ENCODE measurements around the gene MYO18A. TPM values are rescaled to one million over a fixed set of nuclear protein-coding genes. Genes with fewer than 3 reads are reported as not detected.
A peak's percentile ranks its signal among the peaks of the same experiment; 100 is the strongest.

Gene MYO18A
- total RNA-seq, 1 experiment from 2014 or later = 63.3 TPM

DNA sequence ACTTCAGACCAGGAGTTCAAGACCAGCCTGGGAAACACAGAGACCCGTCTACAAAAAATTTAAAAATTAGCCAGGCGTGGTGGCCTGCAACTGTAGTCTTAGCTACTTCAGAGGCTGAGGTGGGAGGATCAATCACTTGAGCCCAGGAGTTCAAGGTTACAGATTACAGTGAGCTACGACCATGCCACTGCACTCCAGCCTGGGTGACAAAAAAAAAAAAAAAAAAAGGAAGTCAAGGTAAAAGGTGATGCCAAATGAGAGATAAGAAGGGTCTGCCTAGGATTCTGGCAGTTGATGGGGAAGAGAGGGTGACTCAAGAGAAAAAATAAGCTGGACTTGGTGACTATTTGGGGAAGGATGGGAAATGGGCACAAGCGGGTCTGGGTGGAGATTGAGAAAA, 32.5 kb downstream of the MYO18A start:
- no peak for DNase-seq (ENCODE audit: low read depth)

GRCh38 chr17:29147228-29147627, 33.0 kb downstream of the MYO18A start:
- DNase-seq (ENCODE audit: low read depth) = peak; percentile 48

- no peak for DNase-seq (ENCODE audit: low read depth)
Measured at GRCh38 chr17:29146369-29146972, 33.7 kb downstream of the MYO18A start.

GRCh38 chr17:29145289-29146073, 34.7 kb downstream of the MYO18A start:
- DNase-seq (ENCODE audit: low read depth) = peak; percentile 79

- DNase-seq (ENCODE audit: low read depth) = peak; percentile 62
Measured at GRCh38 chr17:29143894-29144293, 36.3 kb downstream of the MYO18A start.

DNA sequence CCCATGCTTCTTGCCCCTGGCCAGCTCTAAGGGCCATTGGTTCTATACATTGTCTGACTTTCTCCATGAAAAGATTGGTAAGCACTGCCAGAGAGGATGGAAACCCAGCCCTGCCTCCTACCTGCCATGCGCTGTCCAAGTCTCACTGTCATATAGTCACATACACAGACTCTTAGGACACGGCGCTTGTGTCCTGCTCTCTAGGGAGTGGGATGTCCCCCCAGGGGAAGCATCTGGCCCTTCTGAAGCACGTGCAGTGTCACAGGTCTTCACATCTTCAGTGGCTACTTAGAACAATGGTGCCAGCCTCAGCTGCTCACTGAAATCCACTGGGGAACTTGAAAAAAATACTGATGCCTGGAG, 38.7 kb downstream of the MYO18A start:
- no peak for DNase-seq (ENCODE audit: low read depth)

DNA sequence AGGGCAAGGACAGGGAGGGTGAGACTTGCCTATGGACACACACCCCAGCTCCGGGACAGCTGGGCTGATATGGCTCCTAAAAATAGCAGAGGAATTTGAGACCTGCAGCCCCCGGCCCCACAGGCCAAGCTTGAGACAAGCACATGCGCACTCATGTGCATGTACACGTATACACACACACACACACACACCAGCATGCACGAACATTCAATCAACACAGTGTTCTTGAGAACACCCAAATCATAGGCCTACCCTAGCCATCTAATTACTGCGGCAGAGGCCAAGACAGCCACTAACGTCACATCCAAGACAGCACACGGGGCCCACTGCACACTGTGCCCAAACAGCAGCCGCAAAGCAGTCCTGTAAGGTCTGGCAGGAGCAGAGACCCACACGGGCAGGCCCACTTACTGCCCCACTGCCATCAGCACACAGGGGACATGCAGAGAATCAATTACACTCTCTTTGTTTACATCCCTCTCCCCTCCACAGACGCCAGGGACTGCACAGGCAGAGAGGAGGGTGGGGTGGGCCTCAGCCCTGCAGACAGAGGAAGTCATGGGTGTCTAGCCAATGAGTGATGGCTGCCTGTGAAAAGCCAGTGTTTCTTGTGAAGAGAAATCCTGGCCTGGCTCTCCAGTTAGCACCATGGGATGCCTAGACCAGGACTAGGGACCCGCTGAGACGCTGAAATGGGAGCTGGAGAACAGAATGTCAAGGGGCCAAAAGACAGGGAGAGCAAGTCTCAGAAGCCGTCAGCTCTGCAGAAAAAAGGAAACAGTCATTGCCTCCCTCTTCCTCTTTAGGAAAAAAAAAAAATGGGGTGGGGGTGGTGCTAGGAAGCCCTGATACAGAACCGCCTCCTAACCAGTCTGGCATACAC, 39.3 kb downstream of the MYO18A start:
- no peak for DNase-seq (ENCODE audit: low read depth)

DNA sequence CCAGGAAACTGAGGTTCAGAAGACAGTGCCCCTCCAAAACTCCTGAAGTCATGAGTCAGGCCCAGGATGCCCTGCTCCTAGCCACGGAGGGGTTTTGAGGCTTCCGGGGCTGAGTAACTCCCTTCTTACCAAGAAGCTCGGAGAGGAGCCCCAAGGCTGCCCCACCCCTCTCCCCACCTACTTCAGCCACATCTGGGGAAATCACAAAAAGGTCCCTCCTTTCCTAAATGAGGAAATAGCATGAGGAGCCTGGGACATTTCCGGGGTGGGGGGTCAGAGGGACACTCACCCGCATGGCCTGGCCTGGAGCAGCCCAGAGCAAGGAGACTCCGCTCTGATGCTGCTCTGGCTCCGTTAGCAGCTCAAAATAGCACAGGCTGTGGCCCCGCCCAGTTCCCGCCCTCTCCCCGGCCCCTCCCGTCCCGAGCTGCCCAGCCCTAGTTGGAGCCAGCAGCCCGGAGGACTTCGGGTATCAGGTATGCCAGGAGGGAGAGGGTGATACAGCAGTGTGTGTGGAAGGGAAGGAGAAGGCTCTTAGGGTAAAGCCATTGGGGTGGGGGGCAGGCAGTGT, 40.1 kb downstream of the MYO18A start:
- peak; percentile 72 for DNase-seq (ENCODE audit: low read depth)

DNA sequence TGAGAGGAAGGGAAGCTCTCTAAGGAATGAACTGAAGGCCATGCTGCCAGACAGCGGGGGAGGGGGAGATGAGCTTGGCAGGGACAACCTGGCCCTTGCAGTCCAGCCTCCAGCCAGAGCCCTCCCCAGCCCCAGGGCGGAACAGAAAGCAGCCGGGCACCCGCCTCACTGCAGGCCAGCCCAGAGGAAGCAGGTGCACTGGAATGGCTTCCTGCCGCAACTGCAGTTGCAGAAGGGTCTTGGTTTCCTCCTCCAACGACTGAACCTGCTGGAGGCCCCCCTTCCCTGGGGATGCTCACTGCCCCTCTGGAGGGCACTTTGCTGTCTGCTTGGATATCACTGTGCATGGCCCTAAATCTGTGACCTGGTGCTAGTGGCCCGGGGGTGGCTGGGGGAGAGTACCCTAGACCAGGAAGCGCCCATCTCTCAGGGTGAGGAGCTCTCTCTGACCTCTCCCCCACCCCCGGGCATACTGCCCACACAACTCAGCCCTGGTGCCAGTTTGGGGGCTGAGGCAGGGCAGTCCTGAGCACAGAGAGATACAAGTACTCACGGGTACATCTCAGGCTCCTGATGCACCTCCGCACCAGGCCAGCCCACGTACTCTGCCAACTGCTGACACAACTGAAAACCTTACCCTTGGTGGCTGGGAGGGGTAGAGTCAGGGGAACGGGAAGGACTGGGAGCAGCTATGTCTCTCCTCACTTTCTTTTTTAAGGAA, 41.1 kb downstream of the MYO18A start:
- no peak for DNase-seq (ENCODE audit: low read depth)

- DNase-seq (ENCODE audit: low read depth) = peak; percentile 61
Measured at GRCh38 chr17:29138184-29138955, 41.8 kb downstream of the MYO18A start.

DNA sequence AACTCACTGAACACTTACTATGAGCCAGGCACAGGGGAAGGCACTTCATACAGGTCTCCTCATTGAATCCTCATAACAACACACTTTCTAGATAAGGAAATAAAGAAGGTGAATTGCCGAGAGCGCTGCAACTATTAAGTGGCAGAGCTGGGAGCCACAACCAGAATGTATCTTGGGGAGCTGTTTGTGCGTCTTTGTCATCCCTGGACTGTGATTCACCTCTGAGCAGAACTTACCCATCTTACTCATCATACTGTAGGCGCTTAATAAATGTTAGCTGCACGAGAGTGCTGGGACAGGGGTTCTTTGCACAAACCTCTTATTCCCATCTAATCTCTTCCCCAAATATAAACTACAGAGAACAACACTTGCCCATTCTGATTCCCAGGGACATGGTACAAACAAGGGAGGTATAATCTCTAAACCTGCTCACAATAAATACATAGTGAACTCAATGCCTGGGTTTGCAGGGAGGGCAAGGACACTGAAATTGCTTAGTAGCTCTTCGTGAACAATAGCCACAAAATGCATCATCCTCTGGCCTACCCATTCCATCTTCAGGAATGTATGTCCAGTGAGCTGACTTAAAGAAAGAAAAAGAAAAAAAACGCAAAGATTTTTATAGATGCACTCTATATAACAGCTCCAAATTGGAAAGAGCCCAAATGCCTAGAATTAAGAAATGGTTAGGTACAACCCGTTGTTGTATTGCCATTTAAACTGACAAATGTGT, 43.0 kb downstream of the MYO18A start:
- DNase-seq (ENCODE audit: low read depth) = peak; percentile 44

DNA sequence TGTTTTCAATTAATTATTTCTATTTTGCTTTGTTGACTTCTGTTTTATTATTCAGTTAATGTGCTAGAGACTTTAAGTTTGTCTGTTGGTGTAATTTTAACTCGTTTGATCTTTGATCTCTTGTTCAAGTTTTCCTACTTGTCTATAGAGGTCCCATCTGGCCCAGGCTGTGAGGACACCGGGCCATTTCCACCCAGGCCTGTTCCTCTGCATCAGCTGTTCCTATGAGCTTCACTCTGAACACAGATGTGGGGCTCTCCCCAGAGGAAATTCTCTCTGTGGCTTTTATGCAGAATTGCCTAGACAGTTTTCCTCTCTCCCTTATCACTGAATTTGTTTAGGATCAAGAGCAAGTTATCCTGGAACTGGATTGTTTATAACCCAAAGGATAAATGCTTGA, 44.7 kb downstream of the MYO18A start:
- DNase-seq (ENCODE audit: low read depth) = no peak

- DNase-seq (ENCODE audit: low read depth) = peak; percentile 85
Measured at GRCh38 chr17:29133121-29133713, 47.0 kb downstream of the MYO18A start.

DNA sequence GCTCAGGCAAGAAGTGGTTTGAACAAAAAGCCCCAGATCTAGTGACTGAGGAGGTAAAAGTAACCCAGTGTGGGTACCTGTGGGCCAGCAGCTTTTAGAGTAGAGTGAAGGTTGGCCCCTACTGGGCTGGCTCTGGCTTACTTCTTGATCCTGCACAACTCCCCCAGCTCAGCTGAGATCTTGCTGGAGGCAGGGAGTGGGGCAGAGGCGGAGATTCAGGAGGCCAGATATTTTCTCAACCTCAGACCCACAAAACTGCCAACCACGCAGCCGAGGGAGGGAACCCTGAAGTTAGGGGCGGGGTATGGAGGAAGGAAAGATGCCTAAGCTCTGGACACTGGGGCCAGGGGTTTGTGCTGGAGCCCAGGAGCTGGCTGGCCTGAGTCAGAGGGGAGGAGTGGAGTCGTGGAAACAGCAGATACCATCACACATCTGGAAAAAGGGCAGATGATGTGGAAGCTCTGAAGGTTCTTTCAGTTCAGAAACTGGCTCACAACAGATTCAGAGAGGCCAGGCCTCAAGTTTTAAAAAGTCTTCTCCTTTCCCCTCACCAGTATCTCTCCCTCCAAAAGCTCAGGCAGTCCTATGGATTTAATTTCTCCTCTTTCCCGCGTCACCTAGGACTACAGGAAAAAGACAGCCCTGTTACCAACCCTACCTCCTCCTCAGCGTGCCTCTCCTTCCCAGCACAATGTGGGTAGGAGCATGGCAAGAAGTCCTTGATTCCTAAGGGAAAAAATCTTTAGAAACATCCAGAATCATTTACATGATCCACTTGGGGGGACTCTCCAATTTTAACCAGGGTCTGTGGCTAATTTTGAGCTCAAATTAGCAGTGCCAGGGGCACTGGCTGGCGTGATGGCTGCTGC, 48.1 kb downstream of the MYO18A start:
- peak; percentile 90 for DNase-seq (ENCODE audit: low read depth)

GRCh38 chr17:29129731-29130130, 50.5 kb downstream of the MYO18A start:
- no peak for DNase-seq (ENCODE audit: low read depth)

- DNase-seq (ENCODE audit: low read depth) = no peak
Measured at GRCh38 chr17:29127840-29128239, 52.4 kb downstream of the MYO18A start.

- DNase-seq (ENCODE audit: low read depth) = no peak
Measured at GRCh38 chr17:29126268-29126930, 53.8 kb downstream of the MYO18A start.

- DNase-seq (ENCODE audit: low read depth) = no peak
Measured at GRCh38 chr17:29125651-29126050, 54.5 kb downstream of the MYO18A start.

All from M059J (cell line).